ENCODE measurements around the gene SCGB3A2.

SCGB3A2 gene

GRCh38 chr5:147901599-147902039 lies 23.1 kb downstream of the SCGB3A2 start:
- no peak overlapping the region for H3K4me3 ChIP-seq (ENCODE audit: low read depth, low read length)
- no peak for TF ChIP-seq CTCF (IDR thresholded peaks at IDR 0.05; ENCODE audit: insufficient read depth, low read depth, low read length, missing control alignments)
- no peak for DNase-seq (ENCODE audit: low read depth)

DNA sequence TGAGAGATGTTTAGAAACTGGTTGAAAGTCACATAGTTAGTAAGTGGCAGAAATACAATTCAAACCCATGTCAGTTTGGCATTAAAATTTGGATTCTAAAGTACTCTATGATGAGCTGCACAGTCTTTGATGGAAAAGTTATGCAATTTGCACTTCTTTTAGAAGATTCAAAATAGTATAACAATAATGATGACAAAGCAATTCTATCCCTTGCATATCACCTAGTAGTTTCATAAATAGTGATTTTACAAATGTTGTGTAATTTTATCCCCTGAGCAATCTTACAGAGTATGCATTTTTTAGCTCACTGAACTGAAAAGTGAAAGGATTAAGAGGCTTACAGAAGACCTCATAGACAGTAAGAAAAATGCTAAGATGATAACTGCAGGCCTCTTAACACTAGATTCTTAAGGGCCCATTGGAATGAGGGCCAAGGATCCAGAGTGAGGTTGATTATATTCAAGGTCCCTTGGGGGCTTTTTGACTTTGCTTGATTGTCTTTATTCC lies 24.2 kb downstream of the SCGB3A2 start:
- no peak overlapping the region for H3K4me3 ChIP-seq (ENCODE audit: low read depth, low read length)
- no peak for TF ChIP-seq CTCF (IDR thresholded peaks at IDR 0.05; ENCODE audit: insufficient read depth, low read depth, low read length, missing control alignments)
- no peak for DNase-seq (ENCODE audit: low read depth)

- no peak for DNase-seq (ENCODE audit: low read depth)
- no peak overlapping the region for H3K4me3 ChIP-seq (ENCODE audit: low read depth, low read length)
- TF ChIP-seq CTCF (IDR thresholded peaks at IDR 0.05; ENCODE audit: insufficient read depth, low read depth, low read length, missing control alignments): no peak
Measured at GRCh38 chr5:147904110-147904509, 25.6 kb downstream of the SCGB3A2 start.

GRCh38 chr5:147906326-147907095 lies 28.0 kb downstream of the SCGB3A2 start, which contains the start of gene C5orf46:
C5orf46 (minus strand) TSS chr5:147906538; CDS start chr5:147906501, 37 bp downstream.
- no peak for TF ChIP-seq CTCF (IDR thresholded peaks at IDR 0.05; ENCODE audit: insufficient read depth, low read depth, low read length, missing control alignments)
- H3K4me3 ChIP-seq (ENCODE audit: low read depth, low read length): no peak within 1 kb of the TSS
- no peak for DNase-seq (ENCODE audit: low read depth)

GRCh38 chr5:147911427-147911826 lies 32.9 kb downstream of the SCGB3A2 start:
- no peak for DNase-seq (ENCODE audit: low read depth)
- no peak for TF ChIP-seq CTCF (IDR thresholded peaks at IDR 0.05; ENCODE audit: insufficient read depth, low read depth, low read length, missing control alignments)
- H3K4me3 ChIP-seq (ENCODE audit: low read depth, low read length): no peak overlapping the region

DNA sequence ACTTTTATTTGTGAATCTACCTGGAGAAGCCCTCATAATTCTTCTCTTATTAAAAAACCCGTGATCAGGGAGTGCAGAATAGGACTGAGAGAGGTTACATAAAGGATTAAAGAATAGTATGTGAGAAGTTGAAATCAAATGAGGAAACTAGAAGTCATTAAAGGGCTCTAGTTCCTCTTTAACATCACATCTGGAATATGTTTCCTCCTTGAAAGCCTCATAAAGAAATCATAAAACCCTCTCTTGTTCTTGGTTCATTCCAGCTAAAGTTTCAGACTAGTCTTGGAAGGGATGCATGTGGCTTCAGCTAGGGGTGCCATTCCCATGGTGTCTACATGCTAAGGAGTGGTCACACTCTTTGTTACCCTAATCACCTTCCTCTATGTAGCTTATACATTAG lies 33.5 kb downstream of the SCGB3A2 start:
- TF ChIP-seq CTCF (IDR thresholded peaks at IDR 0.05; ENCODE audit: insufficient read depth, low read depth, low read length, missing control alignments): no peak
- no peak for DNase-seq (ENCODE audit: low read depth)

More for the DNA sequence above, 33.5 kb downstream of the SCGB3A2 start:
- H3K4me3 ChIP-seq (ENCODE audit: low read depth, low read length): no peak overlapping the region

All from GM12865 (cell line).